Heart right ventricle (tissue), 16 donors: Measurements from ENCODE around the gene PF4V1. TPM values are rescaled to one million over a fixed set of nuclear protein-coding genes. Genes with fewer than 3 reads are reported as not detected.
A peak's percentile ranks its signal among the peaks of the same experiment; 100 is the strongest.

ENCODE experiments used
- ATAC-seq, 8 donors: fragments of 200-7000 bp; cut with Tn5 transposase; one replicate each; pipeline ENCODE4 v1.9.1; 2020; ENCODE audit warnings: mild to moderate bottlenecking in 8 of 8, moderate library complexity in 8 of 8, moderate number of reproducible peaks in 1 of 8
- DNase-seq, 2 donors: peaks; one replicate each; pipeline ENCODE4 v3.0.0-alpha.2; 2020
- H3K27ac ChIP-seq, 10 donors: fragments of 200-600 bp; sonication (generic) in 2 of 10; one replicate each; pipeline versions ENCODE4 v1.5.0 to v1.8.0; 2020 to 2022; ENCODE audit warnings: mild to moderate bottlenecking in 3 of 10
- H3K27me3 ChIP-seq, 7 donors: fragments of 200-600 bp; one replicate each; pipeline ENCODE4 v1.8.0; 2021 to 2022; ENCODE audit warnings: mild to moderate bottlenecking in 2 of 7
- H3K36me3 ChIP-seq, 9 donors: fragments of 200-600 bp; sonication (generic) in 1 of 9; one replicate each; pipeline versions ENCODE4 v1.5.0 to v1.8.0; 2020 to 2022; ENCODE audit warnings: mild to moderate bottlenecking in 2 of 9
- H3K4me1 ChIP-seq, 9 donors: fragments of 200-600 bp; sonication (generic) in 1 of 9; one replicate each; pipeline versions ENCODE4 v1.5.0 to v1.8.0; 2020 to 2022; ENCODE audit warnings: mild to moderate bottlenecking in 4 of 9
- H3K4me3 ChIP-seq, 10 donors: fragments of 200-600 bp; sonication (generic) in 2 of 10; one replicate each; pipeline versions ENCODE4 v1.5.0 to v1.8.0; 2020 to 2022; ENCODE audit warnings: mild to moderate bottlenecking in 7 of 10, moderate library complexity in 2 of 10
- H3K9me3 ChIP-seq, 11 donors: fragments of 200-600 bp in 10 of 11; sonication (generic) in 2 of 11; one replicate each; pipeline versions ENCODE4 v1.5.0 to v1.8.0; 2013 to 2022; ENCODE audit warnings: mild to moderate bottlenecking in 2 of 11, control low read depth in 1 of 11, moderate library complexity in 1 of 11
- WGBS, 2 donors: extraction: QIAGEN DNeasy Blood & Tissue Kit; methylation state at CpG; one replicate each; pipeline ENCODE4 v1.1.7; 2013; ENCODE audit warnings: inconsistent platforms in 1 of 2; 5-methylcytosine and 5-hydroxymethylcytosine counted together
- intact Hi-C, 10 donors: fragments of 100-400 bp; cut with DNase I; formaldehyde crosslinking; loops; one replicate each; pipeline versions ENCODE4 v1.11.1 to v1.14.2; 2022
- polyA plus RNA-seq, 2 donors: library from polyadenylated mRNA; stranded (reverse); fragments of 200-250 nt; gene quantifications; one replicate each; pipeline ENCODE4 v1.2.3, GENCODE V29; 2013
- total RNA-seq, 10 donors: library from RNA; stranded (reverse); fragmentation: NEBNext Ultra II Directional in 3 of 10; extraction: Animal tissue kit (Norgen Biotek cat#: 25700) in 3 of 10; gene quantifications; one replicate each; pipeline versions ENCODE4 v1.2.1 to v1.2.4, GENCODE V29; 2021 to 2023
- TF ChIP-seq, protein P1 (sequence below), 9 donors: fragments of 200-600 bp; sonication (generic) in 2 of 9; IDR thresholded peaks; one replicate each; pipeline versions ENCODE4 v1.5.0 to v1.8.0; 2021 to 2022; ENCODE audit warnings: antibody characterized with exemption in 9 of 9, mild to moderate bottlenecking in 5 of 9, moderate library complexity in 1 of 9
- donor health status: Arrhythmogenic right ventricular cardiomyopathy.
- donor health status: ischemic (EF 13 %, LVEDD 7.1; RV severe dilation, severe dysfunction).
- donor health status: healthy with polysubstance abuse.
- donor health status: DM: no; HTN: yes; CAD: no.
- donor health status: DM: no; HTN: no; CAD: no.
- donor health status: ischemic (EF 25% LVEDD 6.9; RV normal size, moderate dysfunction).
- donor health status: ischemic (EF 25% LVEDD 5.7; RV mildly dilated, moderate dysfunction).
- donor health status: healthy.
- donor health status: DM: yes; HTN: yes; CAD: no.
- donor health status: Ischemic cardiomyopathy.
- donor health status: ischemic (EF 35%, LVEDD 5.7; RV mildly dilated, moderate dysfunction).
- donor health status: nonischemic (EF 11% LVEDD 7.7; RV severe dilation, severe dysfunction).
- donor health status: DM: yes; HTN: yes; CAD: no.
- donor health status: PGD.
- donor health status: ischemic (EF 29% LVEDD 5.4; RV normal size, mild dysfunction).
- donor health status: nonischemic (EF 23%, LVEDD 6.1; RV moderate dilation, normal function).

PF4V1 gene
- total and polyA plus RNA-seq, 12 donors: not detected

DNA sequence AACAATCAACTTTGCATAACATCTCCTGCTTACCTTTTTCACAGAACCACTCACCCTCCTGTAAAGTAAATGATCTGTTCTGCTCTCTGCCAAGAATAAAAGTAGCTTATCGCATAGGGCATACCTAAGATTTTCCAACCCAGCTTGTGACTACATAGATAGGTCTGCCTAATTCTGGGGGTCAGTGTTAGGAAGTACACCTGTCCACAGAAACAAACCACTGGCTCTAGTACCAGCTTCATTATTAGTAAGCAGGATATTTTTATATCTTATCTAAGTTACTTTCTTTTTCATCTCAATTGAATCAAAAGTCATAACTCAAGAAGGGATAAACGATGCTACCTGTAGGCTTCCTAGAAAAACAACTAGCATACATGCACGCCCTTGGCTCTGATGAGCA lies 39.9 kb downstream of the PF4V1 start:
- H3K4me3 ChIP-seq: no peak overlapping the region
- no peak for DNase-seq
- WGBS, 2 donors: 77 to 79% methylated on average over 3 of the region's 3 CpGs
- H3K27ac ChIP-seq: no peak overlapping the region
- peaks cover 0 to 11% (median 0%) of the 10 kb centered on the region in 9 donors for H3K4me1 ChIP-seq
- no peak for ATAC-seq
- intact Hi-C loops: no loop called here
- TF ChIP-seq, protein P1, sequence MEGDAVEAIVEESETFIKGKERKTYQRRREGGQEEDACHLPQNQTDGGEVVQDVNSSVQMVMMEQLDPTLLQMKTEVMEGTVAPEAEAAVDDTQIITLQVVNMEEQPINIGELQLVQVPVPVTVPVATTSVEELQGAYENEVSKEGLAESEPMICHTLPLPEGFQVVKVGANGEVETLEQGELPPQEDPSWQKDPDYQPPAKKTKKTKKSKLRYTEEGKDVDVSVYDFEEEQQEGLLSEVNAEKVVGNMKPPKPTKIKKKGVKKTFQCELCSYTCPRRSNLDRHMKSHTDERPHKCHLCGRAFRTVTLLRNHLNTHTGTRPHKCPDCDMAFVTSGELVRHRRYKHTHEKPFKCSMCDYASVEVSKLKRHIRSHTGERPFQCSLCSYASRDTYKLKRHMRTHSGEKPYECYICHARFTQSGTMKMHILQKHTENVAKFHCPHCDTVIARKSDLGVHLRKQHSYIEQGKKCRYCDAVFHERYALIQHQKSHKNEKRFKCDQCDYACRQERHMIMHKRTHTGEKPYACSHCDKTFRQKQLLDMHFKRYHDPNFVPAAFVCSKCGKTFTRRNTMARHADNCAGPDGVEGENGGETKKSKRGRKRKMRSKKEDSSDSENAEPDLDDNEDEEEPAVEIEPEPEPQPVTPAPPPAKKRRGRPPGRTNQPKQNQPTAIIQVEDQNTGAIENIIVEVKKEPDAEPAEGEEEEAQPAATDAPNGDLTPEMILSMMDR (IDR thresholded peaks at IDR 0.05): no peak
- no peaks in the 10 kb centered on the region for H3K27me3 ChIP-seq
- no peaks in the 10 kb centered on the region for H3K36me3 ChIP-seq
- no peaks in the 10 kb centered on the region for H3K9me3 ChIP-seq

- TF ChIP-seq, protein P1 (IDR thresholded peaks at IDR 0.05): no peak
- no peak for DNase-seq
- WGBS, 2 donors: 27 to 41% methylated on average over 2 of the region's 2 CpGs
- Histone ChIP-seq H3K27ac (no peak overlapping the region), H3K4me1 (peaks cover 0 to 11% (median 0%) of the 10 kb centered on the region in 9 donors), H3K9me3 (no peaks in the 10 kb centered on the region), H3K4me3 (no peak overlapping the region), H3K36me3 (no peaks in the 10 kb centered on the region), H3K27me3 (no peaks in the 10 kb centered on the region)
- ATAC-seq: no peak
- intact Hi-C loops: no loop called here
Measured at GRCh38 chr4:73894001-73894400, 40.9 kb downstream of the PF4V1 start.

GRCh38 chr4:73895201-73896175 lies 42.4 kb downstream of the PF4V1 start:
- Histone ChIP-seq H3K9me3 (no peaks in the 10 kb centered on the region), H3K36me3 (no peaks in the 10 kb centered on the region), H3K27me3 (no peaks in the 10 kb centered on the region), H3K4me3 (no peak overlapping the region), H3K4me1 (peaks cover 0 to 11% (median 0%) of the 10 kb centered on the region in 9 donors), H3K27ac (no peak overlapping the region)
- DNase-seq (no peak), ATAC-seq (no peak)
- TF ChIP-seq, protein P1 (IDR thresholded peaks at IDR 0.05): no peak
- intact Hi-C loops: no loop called here
- WGBS, 2 donors: 75 to 83% methylated on average over 9 of the region's 9 CpGs

DNA sequence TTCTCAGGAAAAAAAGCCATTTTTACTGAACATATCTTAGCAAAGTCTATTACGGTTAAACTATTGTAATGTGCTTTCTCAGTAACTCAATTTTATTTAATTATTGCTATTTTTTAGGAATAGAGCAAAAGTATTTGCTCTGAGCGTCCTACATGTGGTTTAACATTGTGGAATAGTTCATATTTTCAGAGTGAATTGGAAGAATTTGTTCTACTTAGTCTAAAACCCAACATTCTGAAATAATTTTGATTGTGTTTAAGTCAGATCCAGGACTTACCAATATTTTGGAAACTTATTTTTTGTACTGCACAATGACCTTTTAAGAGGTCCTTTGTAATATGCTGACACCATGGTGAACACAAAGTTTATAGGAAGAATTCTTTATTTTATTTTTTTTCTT lies 43.3 kb downstream of the PF4V1 start:
- H3K27ac ChIP-seq: peak overlapping the region in 1 of 10 donors; percentile 56
- peaks cover 0 to 11% (median 0%) of the 10 kb centered on the region in 9 donors for H3K4me1 ChIP-seq
- intact Hi-C loops: no loop called here
- no peak for DNase-seq
- no peaks in the 10 kb centered on the region for H3K9me3 ChIP-seq
- TF ChIP-seq, protein P1 (IDR thresholded peaks at IDR 0.05): no peak
- H3K27me3 ChIP-seq: no peaks in the 10 kb centered on the region
- H3K4me3 ChIP-seq: no peak overlapping the region
- ATAC-seq: no peak
- no peaks in the 10 kb centered on the region for H3K36me3 ChIP-seq
- WGBS, 2 donors: 79 to 90% methylated on average over 2 of the region's 2 CpGs
